ENCODE results near the gene GPR158.
"Not testable (repeated sequence)": the region's sequence is repeated elsewhere in the genome, so short reads cannot be mapped to it uniquely, and the experiment has no call there.

GPR158 gene

DNA sequence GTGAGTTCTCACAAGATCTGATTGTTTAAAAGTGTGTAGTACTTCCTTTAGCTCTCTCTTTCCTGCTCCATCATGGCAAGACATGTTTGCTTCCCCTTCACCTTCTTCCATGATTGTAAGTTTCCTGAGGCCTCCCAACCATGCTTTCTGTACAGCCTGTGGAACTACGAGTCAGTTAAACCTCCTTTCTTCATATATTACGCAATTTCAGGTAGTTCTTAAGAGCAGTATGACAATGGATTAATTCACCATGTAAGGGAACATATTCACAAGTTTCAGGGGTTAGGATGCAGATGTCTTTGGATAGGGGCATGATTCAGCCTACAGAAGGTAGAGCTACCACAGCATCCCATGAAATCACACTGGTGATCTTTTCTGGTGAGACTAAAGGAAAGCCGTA lies 174.7 kb downstream of the GPR158 start:
- DNase-seq = no peak
- Histone ChIP-seq H3K27me3 (no peaks in the 10 kb centered on the region), H3K36me3 (no peaks in the 10 kb centered on the region), H3K4me1 (no peaks in the 10 kb centered on the region), H3K4me3 (no peak overlapping the region), H3K27ac (no peak overlapping the region), H3K9me3 (peaks cover 0 to under 1% (median 0%) of the 10 kb centered on the region in 3 donors)
- TF ChIP-seq, protein P1, sequence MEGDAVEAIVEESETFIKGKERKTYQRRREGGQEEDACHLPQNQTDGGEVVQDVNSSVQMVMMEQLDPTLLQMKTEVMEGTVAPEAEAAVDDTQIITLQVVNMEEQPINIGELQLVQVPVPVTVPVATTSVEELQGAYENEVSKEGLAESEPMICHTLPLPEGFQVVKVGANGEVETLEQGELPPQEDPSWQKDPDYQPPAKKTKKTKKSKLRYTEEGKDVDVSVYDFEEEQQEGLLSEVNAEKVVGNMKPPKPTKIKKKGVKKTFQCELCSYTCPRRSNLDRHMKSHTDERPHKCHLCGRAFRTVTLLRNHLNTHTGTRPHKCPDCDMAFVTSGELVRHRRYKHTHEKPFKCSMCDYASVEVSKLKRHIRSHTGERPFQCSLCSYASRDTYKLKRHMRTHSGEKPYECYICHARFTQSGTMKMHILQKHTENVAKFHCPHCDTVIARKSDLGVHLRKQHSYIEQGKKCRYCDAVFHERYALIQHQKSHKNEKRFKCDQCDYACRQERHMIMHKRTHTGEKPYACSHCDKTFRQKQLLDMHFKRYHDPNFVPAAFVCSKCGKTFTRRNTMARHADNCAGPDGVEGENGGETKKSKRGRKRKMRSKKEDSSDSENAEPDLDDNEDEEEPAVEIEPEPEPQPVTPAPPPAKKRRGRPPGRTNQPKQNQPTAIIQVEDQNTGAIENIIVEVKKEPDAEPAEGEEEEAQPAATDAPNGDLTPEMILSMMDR (IDR thresholded peaks at IDR 0.05) = no peak
- intact Hi-C loops (cut with DNase I; ENCODE audit: low total_unique reads) = no loop called here

DNA sequence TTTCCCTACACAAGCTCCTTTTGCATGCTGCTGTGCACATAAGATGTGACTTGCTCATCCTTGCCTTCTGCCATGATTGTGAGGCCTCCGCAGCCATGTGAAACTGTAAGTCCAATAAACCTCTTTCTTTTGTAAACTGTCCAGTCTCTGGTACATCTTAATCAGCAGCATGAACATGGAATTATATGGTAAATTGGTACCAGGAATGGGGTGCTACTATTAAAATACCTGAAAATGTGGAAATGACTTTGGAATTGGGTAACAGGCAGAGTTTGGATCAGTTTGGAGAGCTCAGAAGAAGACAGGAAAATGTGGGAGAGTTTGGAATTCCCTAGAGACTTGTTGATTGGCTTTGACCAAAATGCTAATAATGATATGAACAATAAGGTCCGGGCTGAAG lies 181.8 kb downstream of the GPR158 start:
- no peaks in the 10 kb centered on the region for H3K27me3 ChIP-seq
- H3K27ac ChIP-seq = no peak overlapping the region
- H3K4me3 ChIP-seq = no peak overlapping the region
- peaks cover 0 to 19% (median 14%) of the 10 kb centered on the region in 3 donors for H3K9me3 ChIP-seq
- TF ChIP-seq, protein P1 (IDR thresholded peaks at IDR 0.05) = no peak
- no peak for DNase-seq
- H3K4me1 ChIP-seq = no peaks in the 10 kb centered on the region
- intact Hi-C loops (cut with DNase I; ENCODE audit: low total_unique reads) = no loop called here
- no peaks in the 10 kb centered on the region for H3K36me3 ChIP-seq

DNA sequence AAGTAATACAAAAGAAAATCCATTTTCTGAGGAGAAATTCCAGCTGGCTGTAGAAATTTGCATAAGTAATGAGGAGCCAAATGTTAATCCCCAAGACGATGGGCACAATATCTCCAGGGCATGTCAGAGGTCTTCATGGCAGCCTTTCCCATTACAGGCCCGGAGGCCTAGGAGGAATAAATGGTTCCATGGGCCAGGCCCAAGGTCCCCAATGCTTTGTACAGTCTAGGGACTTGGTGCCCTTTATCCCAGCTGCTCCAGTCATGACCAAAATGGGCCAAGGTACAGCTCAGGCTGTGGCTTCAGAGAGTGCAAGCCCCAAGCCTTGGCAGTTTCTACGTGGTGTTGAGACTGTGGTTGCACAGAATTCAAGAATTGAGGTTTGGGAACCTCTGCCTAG lies 182.5 kb downstream of the GPR158 start:
- DNase-seq = no peak
- intact Hi-C loops (cut with DNase I; ENCODE audit: low total_unique reads) = no loop called here
- no peak overlapping the region for H3K4me3 ChIP-seq
- no peaks in the 10 kb centered on the region for H3K27me3 ChIP-seq
- TF ChIP-seq, protein P1 (IDR thresholded peaks at IDR 0.05) = no peak
- peaks cover 0 to 19% (median 14%) of the 10 kb centered on the region in 3 donors for H3K9me3 ChIP-seq
- no peaks in the 10 kb centered on the region for H3K4me1 ChIP-seq
- H3K27ac ChIP-seq = no peak overlapping the region
- H3K36me3 ChIP-seq = no peaks in the 10 kb centered on the region

DNA sequence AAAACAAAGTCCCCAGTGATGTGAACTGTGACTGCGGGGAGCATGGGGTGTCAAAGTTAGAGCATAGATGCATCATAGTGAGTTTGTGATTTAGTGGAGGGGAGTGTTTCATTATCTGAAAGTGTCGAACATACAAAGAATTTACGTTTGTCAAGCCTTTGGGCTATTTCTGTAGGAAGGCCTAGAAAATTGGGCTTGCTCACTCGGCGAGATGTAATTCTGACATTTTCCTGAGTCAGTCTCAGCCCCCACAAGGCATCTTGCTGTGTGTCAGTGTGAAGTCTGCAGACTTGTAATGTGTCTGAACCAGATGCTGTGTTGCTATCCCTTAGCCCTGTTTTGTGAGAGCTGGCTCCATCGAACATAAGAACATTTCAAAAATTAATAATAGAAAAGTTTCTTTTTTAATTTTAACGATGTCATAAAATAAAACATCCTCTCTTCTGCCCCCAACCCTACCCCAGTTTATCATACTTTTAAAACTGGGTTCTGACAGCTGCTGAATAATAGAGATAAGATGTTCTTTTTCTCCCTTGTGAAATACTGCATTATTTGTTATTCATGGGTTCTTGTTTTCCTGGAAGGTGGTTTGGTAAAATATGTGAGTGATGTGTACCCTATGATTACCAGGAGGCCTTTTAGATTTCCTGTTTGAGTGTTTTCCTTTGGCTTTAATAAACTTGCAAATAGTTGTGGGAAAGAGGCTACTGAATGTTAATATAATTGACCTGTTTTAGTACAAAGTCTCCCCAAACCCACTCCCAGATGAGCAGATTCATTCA lies 207.4 kb downstream of the GPR158 start:
- TF ChIP-seq, protein P1 (IDR thresholded peaks at IDR 0.05) = no peak
- intact Hi-C loops (cut with DNase I; ENCODE audit: low total_unique reads) = no loop called here
- Histone ChIP-seq H3K4me3 (no peak overlapping the region), H3K27ac (no peak overlapping the region), H3K9me3 (no peaks in the 10 kb centered on the region), H3K36me3 (no peaks in the 10 kb centered on the region), H3K4me1 (no peaks in the 10 kb centered on the region), H3K27me3 (no peaks in the 10 kb centered on the region)
- DNase-seq = no peak

DNA sequence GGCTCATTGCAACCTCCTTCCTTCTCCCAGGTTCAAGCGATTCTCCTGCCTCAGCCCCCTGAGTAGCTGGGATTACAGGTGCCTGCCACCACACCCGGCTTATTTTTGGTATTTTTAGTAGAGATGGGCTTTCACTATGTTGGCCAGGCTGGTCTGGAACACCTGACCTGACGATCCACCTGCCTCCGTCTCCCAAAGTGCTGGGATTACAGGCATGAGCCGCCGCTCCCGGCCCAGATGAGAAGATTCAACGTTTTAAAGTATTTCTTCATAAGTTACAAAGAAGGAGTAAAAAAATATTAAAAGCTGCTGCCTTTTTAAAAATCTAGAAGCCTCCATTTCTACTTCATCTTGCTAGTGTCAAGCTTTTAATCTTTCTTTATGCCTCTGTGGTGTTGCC lies 208.1 kb downstream of the GPR158 start:
- intact Hi-C loops (cut with DNase I; ENCODE audit: low total_unique reads); DNase-seq; H3K27me3 ChIP-seq; H3K36me3 ChIP-seq; H3K9me3 ChIP-seq; H3K27ac ChIP-seq; H3K4me3 ChIP-seq; H3K4me1 ChIP-seq: not testable (repeated sequence)

DNA sequence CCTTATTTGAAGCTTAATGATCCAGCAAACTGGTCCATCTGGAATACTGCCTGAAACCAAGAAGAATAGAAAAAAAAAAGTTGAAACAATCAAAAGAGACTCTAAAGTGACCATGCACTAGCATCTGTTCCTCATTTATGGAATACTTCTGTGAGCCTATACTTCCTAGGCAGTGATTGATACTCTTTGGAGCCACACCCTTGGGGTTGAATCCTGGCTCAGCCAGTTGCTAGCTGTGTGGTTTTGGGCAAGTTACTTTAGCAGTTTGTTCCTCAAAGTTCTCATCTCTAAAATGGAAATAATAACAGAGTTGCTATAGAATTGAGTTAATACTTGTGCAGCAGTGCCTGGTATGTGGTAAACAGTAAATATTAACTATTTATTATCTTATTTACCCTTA lies 208.9 kb downstream of the GPR158 start:
- no peak for DNase-seq
- intact Hi-C loops (cut with DNase I; ENCODE audit: low total_unique reads) = no loop called here
- H3K9me3 ChIP-seq = peaks cover 0 to 3% (median 0%) of the 10 kb centered on the region in 3 donors
- no peak overlapping the region for H3K4me3 ChIP-seq
- H3K4me1 ChIP-seq = no peaks in the 10 kb centered on the region
- no peak overlapping the region for H3K27ac ChIP-seq
- no peaks in the 10 kb centered on the region for H3K27me3 ChIP-seq
- TF ChIP-seq, protein P1 (IDR thresholded peaks at IDR 0.05) = no peak
- no peaks in the 10 kb centered on the region for H3K36me3 ChIP-seq
